Measurements from ENCODE around the gene KLHDC8A. TPM values are rescaled to one million over a fixed set of nuclear protein-coding genes. Genes with fewer than 3 reads are reported as not detected.
A peak's percentile ranks its signal among the peaks of the same experiment; 100 is the strongest.

The KLHDC8A gene
- total RNA-seq, 2 donors from 2014 or later = 0.78 to 8.6 TPM

GRCh38 chr1:205344066-205344928 is 12.4 kb downstream of the KLHDC8A start:
- ATAC-seq (peak; percentile 65), DNase-seq (peak in 3 of 4 donors; percentile 44 to 57 (median 45))
- no peaks in the 10 kb centered on the region for H3K36me3 ChIP-seq (replicated peaks in 1 of 2; ENCODE audit: insufficient read depth in 1 of 2, low read depth in 2 of 2)
- H3K27ac ChIP-seq = no peak overlapping the region
- peaks cover 16% of the 10 kb centered on the region for H3K4me1 ChIP-seq
- H3K9me3 ChIP-seq = no peaks in the 10 kb centered on the region
- H3K4me3 ChIP-seq = no peak overlapping the region
- intact Hi-C loops (cut with DNase I) = loop anchor here (10.0 kb wide), 1 partner anchor 141 kb away; no protein-coding TSS in a partner anchor
- TF ChIP-seq POLR2A (IDR thresholded peaks at IDR 0.05) = peak in 1 of 3 donors; percentile 15
- TF ChIP-seq, protein P1, sequence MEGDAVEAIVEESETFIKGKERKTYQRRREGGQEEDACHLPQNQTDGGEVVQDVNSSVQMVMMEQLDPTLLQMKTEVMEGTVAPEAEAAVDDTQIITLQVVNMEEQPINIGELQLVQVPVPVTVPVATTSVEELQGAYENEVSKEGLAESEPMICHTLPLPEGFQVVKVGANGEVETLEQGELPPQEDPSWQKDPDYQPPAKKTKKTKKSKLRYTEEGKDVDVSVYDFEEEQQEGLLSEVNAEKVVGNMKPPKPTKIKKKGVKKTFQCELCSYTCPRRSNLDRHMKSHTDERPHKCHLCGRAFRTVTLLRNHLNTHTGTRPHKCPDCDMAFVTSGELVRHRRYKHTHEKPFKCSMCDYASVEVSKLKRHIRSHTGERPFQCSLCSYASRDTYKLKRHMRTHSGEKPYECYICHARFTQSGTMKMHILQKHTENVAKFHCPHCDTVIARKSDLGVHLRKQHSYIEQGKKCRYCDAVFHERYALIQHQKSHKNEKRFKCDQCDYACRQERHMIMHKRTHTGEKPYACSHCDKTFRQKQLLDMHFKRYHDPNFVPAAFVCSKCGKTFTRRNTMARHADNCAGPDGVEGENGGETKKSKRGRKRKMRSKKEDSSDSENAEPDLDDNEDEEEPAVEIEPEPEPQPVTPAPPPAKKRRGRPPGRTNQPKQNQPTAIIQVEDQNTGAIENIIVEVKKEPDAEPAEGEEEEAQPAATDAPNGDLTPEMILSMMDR (IDR thresholded peaks at IDR 0.05) = no peak
- H3K27me3 ChIP-seq = peaks cover 0 to 4% of the 10 kb centered on the region in 2 donors
- WGBS, 2 donors = 10 to 37% methylated on average over 12 to 40 of the region's 59 CpGs

- Histone ChIP-seq H3K4me3 (no peak overlapping the region), H3K27me3 (peaks cover 0 to 4% of the 10 kb centered on the region in 2 donors), H3K36me3 (replicated peaks in 1 of 2; ENCODE audit: insufficient read depth in 1 of 2, low read depth in 2 of 2) (no peaks in the 10 kb centered on the region), H3K4me1 (peaks cover 16% of the 10 kb centered on the region), H3K9me3 (no peaks in the 10 kb centered on the region), H3K27ac (no peak overlapping the region)
- ATAC-seq (peak; percentile 25), DNase-seq (peak in 2 of 4 donors; percentile 20 to 41)
- intact Hi-C loops (cut with DNase I) = loop anchor here (10.0 kb wide), 1 partner anchor 141 kb away; no protein-coding TSS in a partner anchor
- WGBS, 2 donors = 9 to 55% methylated on average over 4 to 49 of the region's 63 CpGs
- TF ChIP-seq, protein P1 (IDR thresholded peaks at IDR 0.05) = no peak
- no peak for TF ChIP-seq POLR2A (IDR thresholded peaks at IDR 0.05)
Measured at GRCh38 chr1:205343431-205344065, 13.2 kb downstream of the KLHDC8A start.

DNA sequence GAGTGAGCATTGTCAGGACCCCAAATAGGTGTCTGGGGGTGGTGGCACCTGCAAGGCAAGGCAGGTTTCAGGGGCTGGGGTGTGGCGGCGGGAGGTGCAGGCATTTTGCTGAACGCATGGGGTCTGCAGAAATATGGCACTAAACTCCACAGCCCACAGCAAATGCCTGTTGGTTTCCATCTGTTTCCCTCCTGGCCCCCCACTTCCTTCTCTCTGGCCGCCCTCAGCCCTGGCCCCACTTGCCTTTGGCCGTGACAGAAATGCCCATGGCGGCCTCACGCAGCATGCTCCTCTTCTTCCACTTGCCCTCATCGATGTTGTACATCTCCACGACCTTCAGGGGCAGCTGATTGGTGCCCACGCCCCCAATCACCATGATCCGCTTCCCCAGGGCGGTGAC is 13.7 kb downstream of the KLHDC8A start:
- ATAC-seq (no peak), DNase-seq (no peak)
- Histone ChIP-seq H3K4me1 (peaks cover 16% of the 10 kb centered on the region), H3K27me3 (peaks cover 0 to 4% of the 10 kb centered on the region in 2 donors), H3K36me3 (replicated peaks in 1 of 2; ENCODE audit: insufficient read depth in 1 of 2, low read depth in 2 of 2) (no peaks in the 10 kb centered on the region), H3K27ac (no peak overlapping the region), H3K4me3 (no peak overlapping the region), H3K9me3 (no peaks in the 10 kb centered on the region)
- intact Hi-C loops (cut with DNase I) = loop anchor here (10.0 kb wide), 1 partner anchor 142 kb away; no protein-coding TSS in a partner anchor
- 66 to 92% methylated on average over 7 to 12 of the region's 12 CpGs for WGBS, 2 donors
- TF ChIP-seq, protein P1 (IDR thresholded peaks at IDR 0.05) = no peak
- TF ChIP-seq POLR2A (IDR thresholded peaks at IDR 0.05) = no peak

DNA sequence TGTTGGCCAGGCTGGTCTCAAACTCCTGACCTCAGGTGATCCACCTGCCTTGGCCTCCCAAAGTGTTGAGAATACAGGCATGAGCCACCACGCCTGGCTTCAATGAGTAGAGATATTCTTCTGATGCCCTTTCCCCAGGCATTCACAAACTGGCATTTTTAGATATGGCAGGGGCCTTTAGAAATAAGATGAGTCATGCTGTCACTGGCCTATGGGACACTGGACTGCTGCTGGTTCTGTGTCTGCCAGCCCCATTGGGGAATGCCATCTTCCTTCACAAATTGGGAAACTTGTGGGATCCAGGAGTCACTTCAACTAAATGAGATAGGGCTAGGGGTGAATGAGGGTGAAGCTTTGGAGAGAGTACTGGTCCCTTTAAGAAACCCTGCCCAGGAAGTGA is 16.0 kb downstream of the KLHDC8A start:
- ATAC-seq = no peak
- Histone ChIP-seq H3K9me3 (no peaks in the 10 kb centered on the region), H3K27ac (no peak overlapping the region), H3K36me3 (replicated peaks in 1 of 2; ENCODE audit: insufficient read depth in 1 of 2, low read depth in 2 of 2) (no peaks in the 10 kb centered on the region), H3K27me3 (peaks cover 0 to 4% of the 10 kb centered on the region in 2 donors), H3K4me1 (peaks cover 16% of the 10 kb centered on the region), H3K4me3 (no peak overlapping the region)
- TF ChIP-seq, protein P1 (IDR thresholded peaks at IDR 0.05) = no peak
- WGBS, 2 donors = 92 to 93% methylated on average over 1 of the region's 1 CpG
- intact Hi-C loops (cut with DNase I) = loop anchor here (10.0 kb wide), 1 partner anchor 144 kb away; no protein-coding TSS in a partner anchor
- no peak for DNase-seq
